Neural progenitor cell (in vitro differentiated cells): ENCODE measurements around the gene EZR. TPM values are rescaled to one million over a fixed set of nuclear protein-coding genes. Genes with fewer than 3 reads are reported as not detected.

Source experiments
- DNase-seq: peaks from one replicate; pipeline ENCODE4 v3.0.0-alpha.2; 2016; ENCODE audit warnings: low spot score
- H2AFZ ChIP-seq: fragments of 200-600 bp; sonication (generic); replicated peaks from 2 replicates; pipeline ENCODE4 v1.6.1; 2016; ENCODE audit warnings: antibody characterized with exemption
- H3F3A ChIP-seq: fragments of 200-600 bp; sonication (generic); 2 replicates; pipeline ENCODE4 v1.6.1; 2016; ENCODE audit warnings: antibody characterized with exemption, low read depth
- H3K27ac ChIP-seq: fragments of 200-600 bp; sonication (generic); 2 replicates; pipeline ENCODE4 v1.5.1; 2016; ENCODE audit warnings: mild to moderate bottlenecking
- H3K27me3 ChIP-seq: fragments of 200-600 bp; sonication (generic); 2 replicates; pipeline ENCODE4 v1.6.1; 2016; ENCODE audit warnings: mild to moderate bottlenecking, moderate library complexity
- H3K36me3 ChIP-seq: fragments of 200-600 bp; sonication (generic); 2 replicates; pipeline ENCODE4 v1.5.1; 2016
- H3K4me1 ChIP-seq: fragments of 200-600 bp; sonication (generic); 2 replicates; pipeline ENCODE4 v1.6.1; 2016; ENCODE audit warnings: mixed run types
- H3K4me2 ChIP-seq: fragments of 200-600 bp; sonication (generic); 2 replicates; pipeline ENCODE4 v1.6.1; 2016
- H3K4me3 ChIP-seq: fragments of 200-600 bp; sonication (generic); 2 replicates; pipeline ENCODE4 v1.5.1; 2016
- H3K79me2 ChIP-seq: fragments of 200-600 bp; sonication (generic); 2 replicates; pipeline ENCODE4 v1.6.1; 2016; ENCODE audit warnings: low read depth
- H3K9ac ChIP-seq: fragments of 200-600 bp; sonication (generic); 2 replicates; pipeline ENCODE4 v1.6.1; 2016
- H3K9me3 ChIP-seq: fragments of 200-600 bp; sonication (generic); 2 replicates; pipeline ENCODE4 v1.5.1; 2016; ENCODE audit warnings: low read depth
- H4K20me1 ChIP-seq: fragments of 200-600 bp; sonication (generic); 2 replicates; pipeline ENCODE4 v1.6.1; 2016; ENCODE audit warnings: low read depth
- H3K27ac Mint-ChIP-seq: 3 replicates; pipeline ENCODE4 v1.8.0; 2021; ENCODE audit warnings: mixed read lengths
- H3K27me3 Mint-ChIP-seq: 2 replicates; pipeline ENCODE4 v1.8.0; 2022; ENCODE audit warnings: low read depth, mild to moderate bottlenecking, inconsistent platforms, moderate library complexity, mixed read lengths; ENCODE audit not compliant: insufficient read depth
- H3K36me3 Mint-ChIP-seq: 3 replicates; pipeline ENCODE4 v1.8.0; 2021; ENCODE audit warnings: mixed read lengths
- H3K4me1 Mint-ChIP-seq: 3 replicates; pipeline ENCODE4 v1.8.0; 2021; ENCODE audit warnings: mixed read lengths
- H3K4me3 Mint-ChIP-seq: 3 replicates; pipeline ENCODE4 v1.8.0; 2021; ENCODE audit warnings: mild to moderate bottlenecking, moderate library complexity, mixed read lengths
- H3K9me3 Mint-ChIP-seq: 3 replicates; pipeline ENCODE4 v1.8.0; 2020; ENCODE audit warnings: mixed read lengths
- EZH2 ChIP-seq: fragments of 200-600 bp; sonication (generic); IDR thresholded peaks from 2 replicates; pipeline ENCODE4 v1.6.1; 2017; ENCODE audit warnings: antibody characterized with exemption, mild to moderate bottlenecking, moderate library complexity
- EZH2phosphoT487 ChIP-seq: fragments of 200-600 bp; sonication (generic); IDR thresholded peaks from 2 replicates; pipeline ENCODE4 v1.6.1; 2017; ENCODE audit warnings: antibody characterized with exemption
- total RNA-seq: library from RNA; depleted of rRNA; stranded (reverse); fragments of >200 nt; gene quantifications from 2 replicates; pipeline ENCODE4 v1.2.3, GENCODE V29; 2015; ENCODE audit warnings: low replicate concordance
- TF ChIP-seq, protein P1 (sequence below): fragments of 200-600 bp; sonication (generic); IDR thresholded peaks from 2 replicates; pipeline ENCODE4 v1.5.1; 2017; ENCODE audit warnings: antibody characterized with exemption, mild to moderate bottlenecking

The EZR gene
- total RNA-seq, 1 donor from 2014 or later, result 52.0 TPM

- peaks cover 73% of the 10 kb centered on the region for H3K36me3 Mint-ChIP-seq
- no peak overlapping the region for H3K27ac ChIP-seq
These were observed 47.0 kb downstream of the EZR start for GRCh38 chr6:158772172-158772571.

DNA sequence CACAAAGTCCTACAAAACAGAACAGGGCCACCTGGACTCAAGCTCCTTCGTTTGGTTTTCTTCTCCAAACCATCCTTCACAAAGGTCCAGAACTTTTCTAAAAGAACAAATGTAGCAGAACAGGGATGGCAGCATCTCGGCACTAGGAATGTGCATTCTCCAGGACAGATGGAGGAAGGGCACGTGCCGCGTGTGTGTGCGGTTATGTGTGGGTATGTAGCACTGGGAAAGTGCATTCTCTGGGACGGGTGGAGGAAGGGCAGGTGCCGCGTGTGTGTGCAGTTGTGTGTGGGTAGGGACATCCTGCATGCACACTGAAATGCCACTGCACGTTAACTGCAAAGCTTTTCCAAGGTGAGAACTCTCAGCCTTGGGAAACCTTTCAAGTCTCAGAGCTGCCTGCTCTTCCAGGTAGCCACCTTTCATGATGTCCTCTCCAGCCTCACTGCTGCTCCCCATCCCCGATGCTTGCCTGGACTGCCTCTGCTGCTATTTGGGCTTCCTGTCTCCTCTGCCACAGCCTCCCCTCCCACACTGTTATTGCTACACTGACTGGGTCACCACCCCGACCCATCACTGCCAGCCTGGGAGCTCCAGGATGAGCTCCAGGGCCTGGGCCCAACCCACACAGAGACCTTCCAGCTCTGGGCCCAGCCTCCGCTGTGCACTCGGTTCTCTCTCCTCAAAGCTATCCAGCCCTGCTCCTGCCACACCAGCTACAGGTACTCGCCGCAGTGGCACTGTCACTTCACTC is 47.6 kb downstream of the EZR start:
- TF ChIP-seq EZH2phosphoT487, result no peak
- TF ChIP-seq, protein P1, sequence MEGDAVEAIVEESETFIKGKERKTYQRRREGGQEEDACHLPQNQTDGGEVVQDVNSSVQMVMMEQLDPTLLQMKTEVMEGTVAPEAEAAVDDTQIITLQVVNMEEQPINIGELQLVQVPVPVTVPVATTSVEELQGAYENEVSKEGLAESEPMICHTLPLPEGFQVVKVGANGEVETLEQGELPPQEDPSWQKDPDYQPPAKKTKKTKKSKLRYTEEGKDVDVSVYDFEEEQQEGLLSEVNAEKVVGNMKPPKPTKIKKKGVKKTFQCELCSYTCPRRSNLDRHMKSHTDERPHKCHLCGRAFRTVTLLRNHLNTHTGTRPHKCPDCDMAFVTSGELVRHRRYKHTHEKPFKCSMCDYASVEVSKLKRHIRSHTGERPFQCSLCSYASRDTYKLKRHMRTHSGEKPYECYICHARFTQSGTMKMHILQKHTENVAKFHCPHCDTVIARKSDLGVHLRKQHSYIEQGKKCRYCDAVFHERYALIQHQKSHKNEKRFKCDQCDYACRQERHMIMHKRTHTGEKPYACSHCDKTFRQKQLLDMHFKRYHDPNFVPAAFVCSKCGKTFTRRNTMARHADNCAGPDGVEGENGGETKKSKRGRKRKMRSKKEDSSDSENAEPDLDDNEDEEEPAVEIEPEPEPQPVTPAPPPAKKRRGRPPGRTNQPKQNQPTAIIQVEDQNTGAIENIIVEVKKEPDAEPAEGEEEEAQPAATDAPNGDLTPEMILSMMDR, result no peak
- TF ChIP-seq EZH2, result no peak
- H3K9me3 Mint-ChIP-seq, result no peaks in the 10 kb centered on the region
- H3K27me3 Mint-ChIP-seq, result peaks cover 2% of the 10 kb centered on the region
- Histone ChIP-seq H3K27ac (no peak overlapping the region), H4K20me1 (peaks cover 4% of the 10 kb centered on the region), H3K79me2 (no peaks in the 10 kb centered on the region), H3K4me2 (no peak overlapping the region), H3K36me3 (no peaks in the 10 kb centered on the region), H3K9ac (no peak overlapping the region), H3K4me3 (no peak overlapping the region), H3K9me3 (no peaks in the 10 kb centered on the region), H2AFZ (no peak overlapping the region), H3F3A (no peaks in the 10 kb centered on the region), H3K27me3 (no peaks in the 10 kb centered on the region), H3K4me1 (no peaks in the 10 kb centered on the region)
- H3K4me3 Mint-ChIP-seq, result no peak overlapping the region
- H3K4me1 Mint-ChIP-seq, result peaks cover 37% of the 10 kb centered on the region
- peaks cover 69% of the 10 kb centered on the region for H3K36me3 Mint-ChIP-seq
- DNase-seq, result no peak
- H3K27ac Mint-ChIP-seq, result peak overlapping the region; percentile 85

More at GRCh38 chr6:158772172-158772571, 47.0 kb downstream of the EZR start:
- Histone ChIP-seq H3K9ac (no peak overlapping the region), H2AFZ (no peak overlapping the region), H4K20me1 (peaks cover 4% of the 10 kb centered on the region), H3K27me3 (no peaks in the 10 kb centered on the region), H3K36me3 (no peaks in the 10 kb centered on the region), H3K79me2 (no peaks in the 10 kb centered on the region), H3K4me1 (no peaks in the 10 kb centered on the region), H3K4me3 (no peak overlapping the region), H3K9me3 (no peaks in the 10 kb centered on the region), H3K4me2 (no peak overlapping the region), H3F3A (no peaks in the 10 kb centered on the region)
- TF ChIP-seq EZH2 (no peak), EZH2phosphoT487 (no peak)
- TF ChIP-seq, protein P1, result no peak
- no peak for DNase-seq
- Mint-ChIP-seq H3K4me1 (peaks cover 37% of the 10 kb centered on the region), H3K27ac (no peak overlapping the region), H3K9me3 (no peaks in the 10 kb centered on the region), H3K27me3 (peaks cover 2% of the 10 kb centered on the region), H3K4me3 (no peak overlapping the region)

DNA sequence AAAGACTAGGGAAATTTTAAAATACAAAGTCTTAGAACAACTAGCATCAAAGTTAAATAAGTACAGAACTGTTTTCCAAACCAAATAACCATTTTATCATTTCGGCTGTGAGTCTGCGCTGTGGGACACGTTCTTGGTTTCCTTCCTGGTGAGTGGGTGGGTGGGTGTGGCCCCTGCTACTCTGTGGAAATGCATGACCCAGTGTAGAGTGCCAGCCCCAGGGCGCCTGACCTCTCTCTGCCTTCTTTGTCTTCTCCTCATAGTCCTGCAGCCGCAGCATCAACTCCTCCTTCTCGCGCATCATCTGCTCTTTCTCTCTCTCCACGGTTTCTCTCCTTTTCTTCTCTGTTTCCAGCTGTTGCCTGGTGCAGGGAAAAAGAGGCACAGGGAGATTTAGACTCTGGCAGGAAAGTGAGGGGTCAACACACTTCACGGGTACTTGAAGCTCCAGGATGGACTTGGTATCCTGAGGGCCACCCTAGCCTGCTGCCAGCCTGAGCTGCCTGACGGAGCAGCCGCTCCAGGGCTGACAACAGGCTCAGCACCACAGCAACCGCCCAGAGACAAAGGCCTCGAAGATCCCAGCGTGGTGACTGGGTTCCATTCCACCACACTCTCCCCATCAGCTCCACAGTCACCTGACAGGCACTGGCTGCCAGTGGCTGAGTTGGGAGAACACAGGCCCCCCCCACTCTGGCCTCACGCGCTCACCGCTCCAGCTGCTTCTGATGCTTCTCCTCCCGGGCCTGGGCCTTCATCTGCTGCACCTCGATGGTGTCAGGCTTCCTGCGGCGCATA is 48.4 kb downstream of the EZR start:
- H4K20me1 ChIP-seq, result peaks cover 4% of the 10 kb centered on the region
- H3K36me3 ChIP-seq, result no peaks in the 10 kb centered on the region
- Mint-ChIP-seq H3K27me3 (peaks cover 2% of the 10 kb centered on the region), H3K4me1 (peaks cover 37% of the 10 kb centered on the region), H3K36me3 (peaks cover 68% of the 10 kb centered on the region), H3K9me3 (no peaks in the 10 kb centered on the region), H3K4me3 (no peak overlapping the region), H3K27ac (peak overlapping the region; percentile 85)
- H3K27ac ChIP-seq, result no peak overlapping the region
- H3K9me3 ChIP-seq, result no peaks in the 10 kb centered on the region
- no peaks in the 10 kb centered on the region for H3K4me1 ChIP-seq
- no peak overlapping the region for H3K4me3 ChIP-seq
- H3K79me2 ChIP-seq, result no peaks in the 10 kb centered on the region
- no peak for DNase-seq
- no peaks in the 10 kb centered on the region for H3F3A ChIP-seq
- no peak overlapping the region for H3K4me2 ChIP-seq
- no peak overlapping the region for H2AFZ ChIP-seq
- no peak overlapping the region for H3K9ac ChIP-seq
- H3K27me3 ChIP-seq, result no peaks in the 10 kb centered on the region
- TF ChIP-seq EZH2 (no peak), EZH2phosphoT487 (no peak)
- TF ChIP-seq, protein P1, result no peak
